Heart left ventricle (tissue), 13 donors: ENCODE results near the gene DHCR24.

ENCODE experiments used
- CTCF ChIP-seq, 12 donors: fragments of 200-600 bp; sonication (generic) in 4 of 12; IDR thresholded peaks; one replicate each; pipeline versions ENCODE4 v1.5.0 to v1.8.0; 2018 to 2022; ENCODE audit warnings: antibody characterized with exemption in 12 of 12, mild to moderate bottlenecking in 5 of 12
- POLR2A ChIP-seq, 2 donors: fragments of 450-650 bp; IDR thresholded peaks; one replicate each; pipeline ENCODE4 v1.6.1; 2017; ENCODE audit warnings: antibody characterized with exemption in 2 of 2, mild to moderate bottlenecking in 2 of 2, moderate library complexity in 2 of 2
- donor health status: ischemic (EF 13 %, LVEDD 7.1; RV severe dilation, severe dysfunction).
- donor health status: DM: no; HTN: yes; CAD: no.
- donor health status: DM: no; HTN: no; CAD: no.
- donor health status: ischemic (EF 25% LVEDD 6.9; RV normal size, moderate dysfunction).
- donor health status: ischemic (EF 25% LVEDD 5.7; RV mildly dilated, moderate dysfunction).
- donor health status: ischemic (EF 35%, LVEDD 5.7; RV mildly dilated, moderate dysfunction).
- donor health status: nonischemic (EF 11% LVEDD 7.7; RV severe dilation, severe dysfunction).
- donor health status: DM: yes; HTN: yes; CAD: no.
- donor health status: PGD.
- donor health status: ischemic (EF 29% LVEDD 5.4; RV normal size, mild dysfunction).
- donor health status: nonischemic (EF 23%, LVEDD 6.1; RV moderate dilation, normal function).

DNA sequence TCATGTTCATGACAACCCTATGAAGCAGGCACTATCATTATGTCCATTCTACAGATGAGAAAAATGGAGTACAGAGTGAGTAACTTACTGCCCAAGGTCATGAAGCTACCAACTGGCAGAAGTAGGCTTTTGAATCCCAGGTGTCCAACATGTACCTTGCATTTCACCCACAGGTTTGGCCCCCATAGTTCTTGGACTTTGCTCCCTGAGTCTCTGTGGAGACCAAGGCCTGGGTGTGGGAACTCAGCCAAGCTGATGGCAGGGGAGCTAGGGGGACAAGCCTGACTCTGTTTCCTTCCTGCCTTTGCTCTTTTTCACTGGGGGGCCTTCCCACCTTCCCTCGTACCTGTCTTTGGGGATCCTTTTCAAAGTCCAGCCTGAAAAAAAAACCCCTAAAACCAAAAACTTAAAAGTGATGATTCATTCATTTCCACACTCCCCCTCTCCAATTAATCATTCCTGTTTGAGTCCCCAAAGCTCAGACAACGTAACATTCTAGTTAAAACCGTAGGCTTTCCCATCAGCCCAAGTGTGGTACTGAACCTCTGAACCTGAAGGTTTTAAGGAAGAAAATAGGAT, 77.4 kb downstream of the DHCR24 start:
- TF ChIP-seq POLR2A (IDR thresholded peaks at IDR 0.05) (no peak), CTCF (IDR thresholded peaks at IDR 0.05) (no peak)
